OCI-LY3 (cell line): ENCODE measurements around the gene TMEM120A.

Experiments used
- H2AFZ ChIP-seq: fragments of 200-600, 300-600 bp; shearing (Covaris generic); 2 replicates; pipeline ENCODE4 v1.6.0; 2014; ENCODE audit warnings: antibody characterized with exemption, low read depth, low read length
- H3K27ac ChIP-seq: fragments of 200-600, 300-600 bp; sonication (generic); 2 replicates; pipeline ENCODE4 v1.5.1; 2014; ENCODE audit warnings: mild to moderate bottlenecking, low read length, moderate library complexity, mixed read lengths
- H3K27me3 ChIP-seq: fragments of 200-600, 300-600 bp; sonication (generic); 2 replicates; pipeline ENCODE4 v1.6.1; 2014; ENCODE audit warnings: low read depth, low read length, mixed read lengths
- H3K36me3 ChIP-seq: fragments of 200-600, 300-600 bp; sonication (generic); replicated peaks from 2 replicates; pipeline ENCODE3; 2014; ENCODE audit warnings: low read depth, low read length, mixed read lengths
- H3K4me1 ChIP-seq: fragments of 300-600, 200-600 bp; sonication (generic); 2 replicates; pipeline ENCODE4 v1.6.1; 2014; ENCODE audit warnings: low read length, mixed read lengths
- H3K4me2 ChIP-seq: fragments of 200-600, 300-600 bp; sonication (generic); 2 replicates; pipeline ENCODE4 v1.6.1; 2014; ENCODE audit warnings: low read length, mixed read lengths
- H3K4me3 ChIP-seq: fragments of 300-600, 200-600 bp; sonication (generic); 2 replicates; pipeline ENCODE4 v1.5.1; 2014; ENCODE audit warnings: antibody characterized with exemption, mild to moderate bottlenecking, low read length, moderate library complexity
- H3K79me2 ChIP-seq: fragments of 300-600, 200-600 bp; shearing (Covaris generic); 2 replicates; pipeline ENCODE4 v1.6.1; 2014; ENCODE audit warnings: mild to moderate bottlenecking, low read length, mixed read lengths
- H3K9ac ChIP-seq: fragments of 300-600, 200-600 bp; shearing (Covaris generic); 2 replicates; pipeline ENCODE4 v1.6.0; 2014; ENCODE audit warnings: mild to moderate bottlenecking, low read length, moderate library complexity
- H3K9me3 ChIP-seq: fragments of 200-600, 300-600 bp; shearing (Covaris generic); 2 replicates; pipeline ENCODE4 v1.6.1; 2014; ENCODE audit warnings: low read length, mixed read lengths; ENCODE audit not compliant: insufficient read depth
- H4K20me1 ChIP-seq: fragments of 200-600, 300-600 bp; sonication (generic); 2 replicates; pipeline ENCODE4 v1.6.1; 2016; ENCODE audit warnings: low read length, mixed read lengths; ENCODE audit not compliant: insufficient read depth
- CTCF ChIP-seq: fragments of 200-600, 300-600 bp; sonication (generic); IDR thresholded peaks from 2 replicates; pipeline ENCODE4 v1.5.1; 2014; ENCODE audit warnings: antibody characterized with exemption, low read length, low read depth
- EZH2phosphoT487 ChIP-seq: fragments of 200-600 bp; shearing (Covaris generic); IDR thresholded peaks from 2 replicates; pipeline ENCODE4 v1.6.1; 2018; ENCODE audit warnings: antibody characterized with exemption, mixed run types, low read depth

The TMEM120A gene

DNA sequence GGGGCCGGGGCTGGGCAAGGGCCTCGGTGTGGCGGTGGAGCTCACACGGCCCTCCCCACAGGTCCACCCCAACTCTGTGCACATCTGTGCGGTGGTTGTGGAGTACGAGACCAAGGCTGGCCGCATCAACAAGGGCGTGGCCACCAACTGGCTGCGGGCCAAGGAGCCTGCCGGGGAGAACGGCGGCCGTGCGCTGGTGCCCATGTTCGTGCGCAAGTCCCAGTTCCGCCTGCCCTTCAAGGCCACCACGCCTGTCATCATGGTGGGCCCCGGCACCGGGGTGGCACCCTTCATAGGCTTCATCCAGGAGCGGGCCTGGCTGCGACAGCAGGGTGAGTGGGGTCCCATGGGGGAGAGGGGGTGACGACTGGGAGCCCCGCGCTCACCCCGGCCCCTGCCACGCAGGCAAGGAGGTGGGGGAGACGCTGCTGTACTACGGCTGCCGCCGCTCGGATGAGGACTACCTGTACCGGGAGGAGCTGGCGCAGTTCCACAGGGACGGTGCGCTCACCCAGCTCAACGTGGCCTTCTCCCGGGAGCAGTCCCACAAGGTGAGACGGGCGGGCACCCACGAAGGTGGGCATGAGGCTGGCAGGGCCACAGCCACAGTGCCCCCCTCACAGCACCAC, 8.8 kb downstream of the TMEM120A start:
- peaks cover 2% of the 10 kb centered on the region for H3K36me3 ChIP-seq
- no peak overlapping the region for H2AFZ ChIP-seq
- H3K9me3 ChIP-seq = no peaks in the 10 kb centered on the region
- H3K27ac ChIP-seq = no peak overlapping the region
- no peaks in the 10 kb centered on the region for H3K27me3 ChIP-seq
- no peaks in the 10 kb centered on the region for H3K79me2 ChIP-seq
- H3K4me1 ChIP-seq = peaks cover 21% of the 10 kb centered on the region
- H4K20me1 ChIP-seq = no peaks in the 10 kb centered on the region
- no peak overlapping the region for H3K9ac ChIP-seq
- H3K4me2 ChIP-seq = no peak overlapping the region
- H3K4me3 ChIP-seq = no peak overlapping the region
- no peak for TF ChIP-seq EZH2phosphoT487
- TF ChIP-seq CTCF = no peak

DNA sequence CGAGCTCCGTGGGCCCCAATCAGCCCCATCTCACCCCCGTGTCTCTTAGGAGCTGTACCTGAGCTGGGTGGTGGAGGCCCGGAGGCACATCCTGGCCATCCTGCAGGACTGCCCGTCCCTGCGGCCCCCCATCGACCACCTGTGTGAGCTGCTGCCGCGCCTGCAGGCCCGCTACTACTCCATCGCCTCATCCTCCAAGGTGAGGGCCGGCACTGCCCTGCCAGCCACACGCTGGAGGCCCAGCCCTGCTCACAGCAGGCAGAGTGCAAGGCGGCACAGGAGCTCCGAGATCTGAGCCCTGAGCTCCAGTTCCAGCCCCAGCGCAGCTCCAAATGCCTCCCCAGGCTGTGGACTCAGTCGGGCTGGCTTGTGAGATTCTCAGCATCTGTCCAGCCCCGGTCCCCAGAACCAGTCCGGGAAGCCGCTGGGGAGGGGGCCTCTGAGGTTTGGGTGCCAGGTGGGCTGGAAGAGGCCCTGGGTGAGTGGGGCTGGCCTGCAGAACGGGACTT, 9.3 kb downstream of the TMEM120A start:
- no peak overlapping the region for H2AFZ ChIP-seq
- no peaks in the 10 kb centered on the region for H3K27me3 ChIP-seq
- H3K27ac ChIP-seq = no peak overlapping the region
- TF ChIP-seq EZH2phosphoT487 (no peak), CTCF (no peak)
- no peak overlapping the region for H3K4me2 ChIP-seq
- no peak overlapping the region for H3K4me3 ChIP-seq
- no peaks in the 10 kb centered on the region for H3K9me3 ChIP-seq
- peaks cover 18% of the 10 kb centered on the region for H3K4me1 ChIP-seq
- H3K9ac ChIP-seq = no peak overlapping the region
- no peaks in the 10 kb centered on the region for H3K79me2 ChIP-seq
- H4K20me1 ChIP-seq = no peaks in the 10 kb centered on the region
- peaks cover 2% of the 10 kb centered on the region for H3K36me3 ChIP-seq

GRCh38 chr7:75984130-75985008, 10.0 kb downstream of the TMEM120A start:
- Histone ChIP-seq H3K79me2 (no peaks in the 10 kb centered on the region), H3K27me3 (no peaks in the 10 kb centered on the region), H2AFZ (no peak overlapping the region), H3K27ac (no peak overlapping the region), H3K9ac (no peak overlapping the region), H3K4me2 (no peak overlapping the region), H4K20me1 (no peaks in the 10 kb centered on the region), H3K9me3 (no peaks in the 10 kb centered on the region), H3K36me3 (peaks cover 2% of the 10 kb centered on the region), H3K4me3 (no peak overlapping the region), H3K4me1 (peaks cover 11% of the 10 kb centered on the region)
- TF ChIP-seq EZH2phosphoT487 = no peak
- TF ChIP-seq CTCF = no peak

GRCh38 chr7:75983471-75984129, 10.8 kb downstream of the TMEM120A start:
- Histone ChIP-seq H3K27ac (no peak overlapping the region), H3K9me3 (no peaks in the 10 kb centered on the region), H3K4me2 (no peak overlapping the region), H3K4me3 (no peak overlapping the region), H3K4me1 (peaks cover 7% of the 10 kb centered on the region; the same call in 1 of the 2 replicates), H3K79me2 (no peaks in the 10 kb centered on the region), H3K9ac (no peak overlapping the region), H3K27me3 (no peaks in the 10 kb centered on the region), H3K36me3 (peaks cover 2% of the 10 kb centered on the region), H4K20me1 (no peaks in the 10 kb centered on the region), H2AFZ (no peak overlapping the region)
- TF ChIP-seq EZH2phosphoT487 (no peak), CTCF (no peak)
